ENCODE data around the gene STARD9.

Gene STARD9

GRCh38 chr15:42627485-42627884 lies 52.1 kb downstream of the STARD9 start:
- no peak for DNase-seq (ENCODE audit: low read depth)
- no peak overlapping the region for H3K4me3 ChIP-seq (ENCODE audit: low read depth, low read length)
- TF ChIP-seq MYC (IDR thresholded peaks at IDR 0.05; ENCODE audit: low read depth, low read length) = no peak
- TF ChIP-seq CTCF (IDR thresholded peaks at IDR 0.05; ENCODE audit: low read depth, low read length) = no peak
- no peak for TF ChIP-seq MAX (IDR thresholded peaks at IDR 0.05; ENCODE audit: low read depth, low read length)
- no peak for TF ChIP-seq POLR2A (IDR thresholded peaks at IDR 0.05; ENCODE audit: extremely low read depth, insufficient read length)

GRCh38 chr15:42628761-42629160 lies 53.4 kb downstream of the STARD9 start:
- TF ChIP-seq CTCF (IDR thresholded peaks at IDR 0.05; ENCODE audit: low read depth, low read length) (no peak), MYC (IDR thresholded peaks at IDR 0.05; ENCODE audit: low read depth, low read length) (no peak), POLR2A (IDR thresholded peaks at IDR 0.05; ENCODE audit: extremely low read depth, insufficient read length) (no peak), MAX (IDR thresholded peaks at IDR 0.05; ENCODE audit: low read depth, low read length) (no peak)
- no peak for DNase-seq (ENCODE audit: low read depth)
- no peak overlapping the region for H3K4me3 ChIP-seq (ENCODE audit: low read depth, low read length)

GRCh38 chr15:42632105-42632675 lies 56.8 kb downstream of the STARD9 start:
- DNase-seq (ENCODE audit: low read depth) = no peak
- no peak for TF ChIP-seq POLR2A (IDR thresholded peaks at IDR 0.05; ENCODE audit: extremely low read depth, insufficient read length)
- TF ChIP-seq MYC (IDR thresholded peaks at IDR 0.05; ENCODE audit: low read depth, low read length) = no peak
- TF ChIP-seq CTCF (IDR thresholded peaks at IDR 0.05; ENCODE audit: low read depth, low read length) = no peak
- no peak for TF ChIP-seq MAX (IDR thresholded peaks at IDR 0.05; ENCODE audit: low read depth, low read length)
- no peak overlapping the region for H3K4me3 ChIP-seq (ENCODE audit: low read depth, low read length)

- H3K4me3 ChIP-seq (ENCODE audit: low read depth, low read length) = no peak overlapping the region
- DNase-seq (ENCODE audit: low read depth) = no peak
- TF ChIP-seq MYC (IDR thresholded peaks at IDR 0.05; ENCODE audit: low read depth, low read length) = no peak
- no peak for TF ChIP-seq POLR2A (IDR thresholded peaks at IDR 0.05; ENCODE audit: extremely low read depth, insufficient read length)
Measured at GRCh38 chr15:42640109-42640508, 64.7 kb downstream of the STARD9 start.

GRCh38 chr15:42650208-42651066 lies 75.0 kb downstream of the STARD9 start:
- peak; percentile 80 for DNase-seq (ENCODE audit: low read depth)
- TF ChIP-seq POLR2A (IDR thresholded peaks at IDR 0.05; ENCODE audit: extremely low read depth, insufficient read length) = no peak
- peak; percentile 57 for TF ChIP-seq MYC (IDR thresholded peaks at IDR 0.05; ENCODE audit: low read depth, low read length)
- TF ChIP-seq CTCF (IDR thresholded peaks at IDR 0.05; ENCODE audit: low read depth, low read length) = peak; percentile 77
- TF ChIP-seq MAX (IDR thresholded peaks at IDR 0.05; ENCODE audit: low read depth, low read length) = peak; percentile 61
- no peak overlapping the region for H3K4me3 ChIP-seq (ENCODE audit: low read depth, low read length)

- no peak for TF ChIP-seq POLR2A (IDR thresholded peaks at IDR 0.05; ENCODE audit: extremely low read depth, insufficient read length)
- TF ChIP-seq MAX (IDR thresholded peaks at IDR 0.05; ENCODE audit: low read depth, low read length) = no peak
- TF ChIP-seq MYC (IDR thresholded peaks at IDR 0.05; ENCODE audit: low read depth, low read length) = no peak
- TF ChIP-seq CTCF (IDR thresholded peaks at IDR 0.05; ENCODE audit: low read depth, low read length) = no peak
- no peak overlapping the region for H3K4me3 ChIP-seq (ENCODE audit: low read depth, low read length)
- DNase-seq (ENCODE audit: low read depth) = no peak
Measured at GRCh38 chr15:42665827-42666226, 90.4 kb downstream of the STARD9 start.
